ENCODE results near the gene NLK.
"Not testable (repeated sequence)": the region's sequence is repeated elsewhere in the genome, so short reads cannot be mapped to it uniquely, and the experiment has no call there.

Gene NLK

GRCh38 chr17:28161311-28161710 is 118.8 kb downstream of the NLK start:
- no peak for DNase-seq

GRCh38 chr17:28166478-28166877 is 124.0 kb downstream of the NLK start:
- no peak for DNase-seq

GRCh38 chr17:28169621-28170349 is 127.3 kb downstream of the NLK start:
- DNase-seq: no peak

- no peak for DNase-seq
Measured at GRCh38 chr17:28170771-28171170, 128.3 kb downstream of the NLK start.

GRCh38 chr17:28173031-28173561 is 130.6 kb downstream of the NLK start:
- DNase-seq: peak; percentile 2

- DNase-seq: no peak
Measured at GRCh38 chr17:28173801-28174200, 131.3 kb downstream of the NLK start.

GRCh38 chr17:28174352-28175046 is 132.0 kb downstream of the NLK start:
- no peak for DNase-seq

GRCh38 chr17:28177351-28177750 is 134.9 kb downstream of the NLK start:
- DNase-seq: no peak

- DNase-seq: no peak
Measured at GRCh38 chr17:28178800-28179199, 136.3 kb downstream of the NLK start.

GRCh38 chr17:28180449-28180848 is 138.0 kb downstream of the NLK start:
- no peak for DNase-seq

- DNase-seq: no peak
Measured at GRCh38 chr17:28181568-28181967, 139.1 kb downstream of the NLK start.

GRCh38 chr17:28182559-28182958 is 140.1 kb downstream of the NLK start:
- DNase-seq: no peak

GRCh38 chr17:28185658-28186057 is 143.2 kb downstream of the NLK start:
- DNase-seq: no peak

- DNase-seq: not testable (repeated sequence)
Measured at GRCh38 chr17:28186472-28186871, 144.0 kb downstream of the NLK start.

GRCh38 chr17:28187931-28188330 is 145.5 kb downstream of the NLK start:
- DNase-seq: no peak

- DNase-seq: no peak
Measured at GRCh38 chr17:28188841-28189263, 146.4 kb downstream of the NLK start.

GRCh38 chr17:28189667-28190066 is 147.2 kb downstream of the NLK start:
- no peak for DNase-seq

- no peak for DNase-seq
Measured at GRCh38 chr17:28191018-28191417, 148.5 kb downstream of the NLK start.

GRCh38 chr17:28193241-28193640 is 150.8 kb downstream of the NLK start:
- DNase-seq: no peak

GRCh38 chr17:28194382-28194781 is 151.9 kb downstream of the NLK start:
- no peak for DNase-seq

- DNase-seq: no peak
Measured at GRCh38 chr17:28196636-28197035, 154.2 kb downstream of the NLK start.

GRCh38 chr17:28199115-28199514 is 156.6 kb downstream of the NLK start:
- DNase-seq: no peak

- DNase-seq: no peak
Measured at GRCh38 chr17:28199728-28200127, 157.3 kb downstream of the NLK start.

- DNase-seq: no peak
Measured at GRCh38 chr17:28201315-28201714, 158.8 kb downstream of the NLK start.

Measured in NCI-H2029 treated with DMSO at 0.1 percent for 48 hours (cell line).